Endothelial cell (in vitro differentiated cells): ENCODE data around the gene INF2. TPM values are rescaled to one million over a fixed set of nuclear protein-coding genes. Genes with fewer than 3 reads are reported as not detected.

Source experiments
- DNase-seq: peaks from one replicate; pipeline ENCODE4 v3.0.0; 2021; ENCODE audit warnings: low spot score
- H3K27ac Mint-ChIP-seq: one replicate; pipeline ENCODE4 v1.8.0; 2021; ENCODE audit warnings: mixed read lengths, inconsistent platforms; ENCODE audit not compliant: unreplicated experiment
- H3K27me3 Mint-ChIP-seq: one replicate; pipeline ENCODE4 v1.8.0; 2021; ENCODE audit warnings: mild to moderate bottlenecking, moderate library complexity, mixed read lengths, inconsistent platforms; ENCODE audit not compliant: unreplicated experiment
- H3K36me3 Mint-ChIP-seq: one replicate; pipeline ENCODE4 v1.8.0; 2021; ENCODE audit warnings: mild to moderate bottlenecking, low read depth, mixed read lengths, inconsistent platforms; ENCODE audit not compliant: unreplicated experiment
- H3K4me1 Mint-ChIP-seq: one replicate; pipeline ENCODE4 v1.8.0; 2021; ENCODE audit warnings: mild to moderate bottlenecking, mixed read lengths, inconsistent platforms; ENCODE audit not compliant: unreplicated experiment
- H3K4me3 Mint-ChIP-seq: one replicate; pipeline ENCODE4 v1.8.0; 2021; ENCODE audit warnings: mild to moderate bottlenecking, mixed read lengths, inconsistent platforms; ENCODE audit not compliant: unreplicated experiment
- H3K9me3 Mint-ChIP-seq: one replicate; pipeline ENCODE4 v1.8.0; 2021; ENCODE audit warnings: mixed read lengths, inconsistent platforms; ENCODE audit not compliant: unreplicated experiment
- CTCF ChIP-seq: fragments of 200-600 bp; sonication (generic); IDR thresholded peaks from one replicate; pipeline ENCODE4 v1.5.0; 2021; ENCODE audit warnings: antibody characterized with exemption; ENCODE audit not compliant: unreplicated experiment
- total RNA-seq: library from RNA; stranded (reverse); fragmentation: NEBNext Ultra II Directional; extraction: Animal tissue kit (Norgen Biotek cat#: 25700); gene quantifications from one replicate; pipeline ENCODE4 v1.2.1, GENCODE V29; 2021; ENCODE audit not compliant: unreplicated experiment

Gene INF2
- total RNA-seq, 1 donor from 2014 or later, result 97.2 TPM

GRCh38 chr14:104753528-104754212 is 64.3 kb downstream of the INF2 start:
- Mint-ChIP-seq H3K27ac (peak overlapping the region; percentile 67), H3K9me3 (no peaks in the 10 kb centered on the region), H3K4me1 (peaks cover 14% of the 10 kb centered on the region), H3K27me3 (peaks cover 12% of the 10 kb centered on the region), H3K36me3 (peaks cover 29% of the 10 kb centered on the region), H3K4me3 (peak overlapping the region; percentile 97)
- no peak for TF ChIP-seq CTCF
- no peak for DNase-seq

- no peak for DNase-seq
- no peak for TF ChIP-seq CTCF
- Mint-ChIP-seq H3K36me3 (peaks cover 36% of the 10 kb centered on the region), H3K9me3 (no peaks in the 10 kb centered on the region), H3K4me3 (peak overlapping the region; percentile 97), H3K27ac (no peak overlapping the region), H3K4me1 (peaks cover 14% of the 10 kb centered on the region), H3K27me3 (peaks cover 12% of the 10 kb centered on the region)
Observed at GRCh38 chr14:104754213-104754851, 64.9 kb downstream of the INF2 start.

- Mint-ChIP-seq H3K4me1 (peaks cover 14% of the 10 kb centered on the region), H3K9me3 (no peaks in the 10 kb centered on the region), H3K27me3 (peaks cover 17% of the 10 kb centered on the region), H3K27ac (no peak overlapping the region), H3K36me3 (peaks cover 32% of the 10 kb centered on the region), H3K4me3 (peak overlapping the region; percentile 32)
- no peak for DNase-seq
- no peak for TF ChIP-seq CTCF
Observed at GRCh38 chr14:104755621-104756020, 66.2 kb downstream of the INF2 start.

- Mint-ChIP-seq H3K9me3 (no peaks in the 10 kb centered on the region), H3K27me3 (peaks cover 19% of the 10 kb centered on the region), H3K4me3 (no peak overlapping the region), H3K36me3 (peaks cover 42% of the 10 kb centered on the region), H3K4me1 (peaks cover 14% of the 10 kb centered on the region), H3K27ac (no peak overlapping the region)
- TF ChIP-seq CTCF, result no peak
- no peak for DNase-seq
Observed at GRCh38 chr14:104756477-104757237, 67.2 kb downstream of the INF2 start.

- peaks cover 45% of the 10 kb centered on the region for H3K36me3 Mint-ChIP-seq
- H3K4me1 Mint-ChIP-seq, result peaks cover 14% of the 10 kb centered on the region
- TF ChIP-seq CTCF, result no peak
- no peak overlapping the region for H3K27ac Mint-ChIP-seq
- H3K27me3 Mint-ChIP-seq, result peaks cover 19% of the 10 kb centered on the region
- no peaks in the 10 kb centered on the region for H3K9me3 Mint-ChIP-seq
- H3K4me3 Mint-ChIP-seq, result peak overlapping the region; percentile 52
- DNase-seq, result no peak
Observed at GRCh38 chr14:104757238-104757585, 67.8 kb downstream of the INF2 start.
